ENCODE data around the gene POU6F2. TPM values are rescaled to one million over a fixed set of nuclear protein-coding genes. Genes with fewer than 3 reads are reported as not detected.

POU6F2 gene
- total RNA-seq, 1 donor, result not detected

DNA sequence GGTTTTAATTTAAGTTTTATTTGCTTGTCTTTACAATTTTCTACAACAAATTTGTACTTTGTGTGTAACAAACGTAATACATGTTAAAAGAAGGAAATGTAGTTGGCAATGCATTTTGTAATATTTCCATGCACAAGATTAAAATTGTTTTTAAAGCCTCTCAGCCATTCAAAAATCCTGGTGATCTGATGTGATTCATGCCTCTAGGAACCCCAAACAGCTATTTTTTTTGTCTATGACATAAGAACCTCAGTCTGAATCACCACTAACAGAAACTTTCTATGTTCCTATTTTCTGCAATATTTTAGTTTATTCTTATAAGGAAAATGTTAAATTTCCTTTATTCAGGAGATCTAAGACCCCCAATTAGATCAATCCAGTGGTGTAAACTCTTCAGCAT is 405.4 kb downstream of the POU6F2 start:
- Histone ChIP-seq H3K9me3 (ENCODE audit: low read depth, low read length) (no peaks in the 10 kb centered on the region), H3K4me1 (ENCODE audit: insufficient read depth, low read length) (no peaks in the 10 kb centered on the region), H3K27me3 (ENCODE audit: insufficient read depth, low read length) (no peaks in the 10 kb centered on the region), H3K4me3 (ENCODE audit: low read length) (no peak overlapping the region)

- no peak overlapping the region for H3K4me3 ChIP-seq (ENCODE audit: low read length)
- H3K27me3 ChIP-seq (ENCODE audit: insufficient read depth, low read length), result no peaks in the 10 kb centered on the region
- H3K4me1 ChIP-seq (ENCODE audit: insufficient read depth, low read length), result no peaks in the 10 kb centered on the region
- no peaks in the 10 kb centered on the region for H3K9me3 ChIP-seq (ENCODE audit: low read depth, low read length)
These were observed 406.7 kb downstream of the POU6F2 start for GRCh38 chr7:39384386-39384785.

DNA sequence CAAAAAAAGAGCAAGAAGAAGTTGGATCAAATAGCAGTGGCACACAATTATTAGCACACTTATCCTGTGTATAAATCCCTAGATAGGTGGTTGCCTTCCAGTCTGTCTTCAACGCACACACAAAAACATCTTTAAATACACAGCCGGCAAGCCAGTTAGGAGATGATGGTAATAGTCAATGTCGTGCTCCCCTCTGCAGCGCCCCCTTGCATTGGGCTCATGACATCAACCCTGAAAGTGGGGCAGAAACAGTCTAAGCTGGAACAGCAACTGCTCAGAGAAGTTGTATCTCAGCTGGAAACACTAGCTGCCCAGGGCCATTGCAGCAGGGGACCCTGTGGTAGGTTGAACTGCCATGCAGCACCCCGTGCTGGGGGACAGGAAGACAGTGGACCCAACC is 409.0 kb downstream of the POU6F2 start:
- Histone ChIP-seq H3K27me3 (ENCODE audit: insufficient read depth, low read length) (no peaks in the 10 kb centered on the region), H3K4me3 (ENCODE audit: low read length) (no peak overlapping the region), H3K4me1 (ENCODE audit: insufficient read depth, low read length) (no peaks in the 10 kb centered on the region), H3K9me3 (ENCODE audit: low read depth, low read length) (no peaks in the 10 kb centered on the region)

- Histone ChIP-seq H3K4me3 (ENCODE audit: low read length) (no peak overlapping the region), H3K4me1 (ENCODE audit: insufficient read depth, low read length) (no peaks in the 10 kb centered on the region), H3K9me3 (ENCODE audit: low read depth, low read length) (no peaks in the 10 kb centered on the region), H3K27me3 (ENCODE audit: insufficient read depth, low read length) (no peaks in the 10 kb centered on the region)
These were observed 414.4 kb downstream of the POU6F2 start for GRCh38 chr7:39392151-39392550.

GRCh38 chr7:39394105-39394680 is 416.5 kb downstream of the POU6F2 start:
- H3K27me3 ChIP-seq (ENCODE audit: insufficient read depth, low read length), result no peaks in the 10 kb centered on the region
- H3K9me3 ChIP-seq (ENCODE audit: low read depth, low read length), result no peaks in the 10 kb centered on the region
- no peaks in the 10 kb centered on the region for H3K4me1 ChIP-seq (ENCODE audit: insufficient read depth, low read length)
- no peak overlapping the region for H3K4me3 ChIP-seq (ENCODE audit: low read length)

GRCh38 chr7:39399458-39399857 is 421.7 kb downstream of the POU6F2 start:
- no peak overlapping the region for H3K4me3 ChIP-seq (ENCODE audit: low read length)
- no peaks in the 10 kb centered on the region for H3K9me3 ChIP-seq (ENCODE audit: low read depth, low read length)
- no peaks in the 10 kb centered on the region for H3K27me3 ChIP-seq (ENCODE audit: insufficient read depth, low read length)
- H3K4me1 ChIP-seq (ENCODE audit: insufficient read depth, low read length), result no peaks in the 10 kb centered on the region

GRCh38 chr7:39399986-39400385 is 422.3 kb downstream of the POU6F2 start:
- Histone ChIP-seq H3K4me3 (ENCODE audit: low read length) (no peak overlapping the region), H3K4me1 (ENCODE audit: insufficient read depth, low read length) (no peaks in the 10 kb centered on the region), H3K27me3 (ENCODE audit: insufficient read depth, low read length) (no peaks in the 10 kb centered on the region), H3K9me3 (ENCODE audit: low read depth, low read length) (no peaks in the 10 kb centered on the region)

DNA sequence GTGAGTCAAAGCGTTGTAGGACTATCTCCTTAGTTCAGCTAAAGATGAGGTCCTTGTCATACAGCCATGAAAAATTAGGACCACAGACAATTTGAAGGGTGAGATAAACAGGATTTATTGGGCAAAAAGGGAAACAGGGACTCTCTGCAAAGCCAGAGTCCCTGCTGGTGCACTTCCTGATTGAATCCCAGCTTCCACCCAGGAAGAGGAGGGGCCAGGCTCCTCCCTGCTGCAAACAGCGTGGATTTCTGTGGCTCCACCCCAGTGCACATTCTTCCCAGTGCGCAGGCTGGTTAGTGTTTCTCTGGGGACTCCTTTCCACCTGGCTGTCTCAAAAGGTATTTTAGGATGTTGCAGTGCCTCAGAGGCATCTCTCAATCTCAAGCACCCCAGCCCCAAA is 423.1 kb downstream of the POU6F2 start:
- Histone ChIP-seq H3K4me1 (ENCODE audit: insufficient read depth, low read length) (no peaks in the 10 kb centered on the region), H3K27me3 (ENCODE audit: insufficient read depth, low read length) (no peaks in the 10 kb centered on the region), H3K4me3 (ENCODE audit: low read length) (no peak overlapping the region), H3K9me3 (ENCODE audit: low read depth, low read length) (no peaks in the 10 kb centered on the region)

- H3K9me3 ChIP-seq (ENCODE audit: low read depth, low read length), result no peaks in the 10 kb centered on the region
- no peak overlapping the region for H3K4me3 ChIP-seq (ENCODE audit: low read length)
- no peaks in the 10 kb centered on the region for H3K27me3 ChIP-seq (ENCODE audit: insufficient read depth, low read length)
- H3K4me1 ChIP-seq (ENCODE audit: insufficient read depth, low read length), result no peaks in the 10 kb centered on the region
These were observed 424.3 kb downstream of the POU6F2 start for GRCh38 chr7:39402034-39402433.

- Histone ChIP-seq H3K27me3 (ENCODE audit: insufficient read depth, low read length) (no peaks in the 10 kb centered on the region), H3K9me3 (ENCODE audit: low read depth, low read length) (no peaks in the 10 kb centered on the region), H3K4me3 (ENCODE audit: low read length) (no peak overlapping the region), H3K4me1 (ENCODE audit: insufficient read depth, low read length) (no peaks in the 10 kb centered on the region)
These were observed 427.2 kb downstream of the POU6F2 start for GRCh38 chr7:39404907-39405306.

DNA sequence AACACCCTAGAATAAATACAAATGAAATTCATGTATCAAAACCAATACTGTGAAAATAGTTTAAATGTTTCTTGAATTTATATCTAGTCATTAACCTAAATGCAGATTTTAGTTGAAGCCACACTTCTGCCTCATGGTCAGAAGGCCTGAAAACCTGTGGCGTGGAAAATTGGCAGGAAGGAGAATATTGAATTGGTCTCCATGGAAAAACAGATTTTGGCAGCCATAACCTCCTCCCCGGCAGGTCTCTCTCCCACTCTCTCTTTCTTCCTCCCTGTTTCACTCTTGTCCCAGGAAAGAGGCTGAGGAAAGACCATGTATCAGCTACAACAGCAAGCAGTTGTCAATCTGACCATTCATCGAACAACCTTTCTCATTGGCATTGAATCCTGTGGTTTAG is 427.9 kb downstream of the POU6F2 start:
- Histone ChIP-seq H3K27me3 (ENCODE audit: insufficient read depth, low read length) (no peaks in the 10 kb centered on the region), H3K4me1 (ENCODE audit: insufficient read depth, low read length) (no peaks in the 10 kb centered on the region), H3K4me3 (ENCODE audit: low read length) (no peak overlapping the region), H3K9me3 (ENCODE audit: low read depth, low read length) (no peaks in the 10 kb centered on the region)

DNA sequence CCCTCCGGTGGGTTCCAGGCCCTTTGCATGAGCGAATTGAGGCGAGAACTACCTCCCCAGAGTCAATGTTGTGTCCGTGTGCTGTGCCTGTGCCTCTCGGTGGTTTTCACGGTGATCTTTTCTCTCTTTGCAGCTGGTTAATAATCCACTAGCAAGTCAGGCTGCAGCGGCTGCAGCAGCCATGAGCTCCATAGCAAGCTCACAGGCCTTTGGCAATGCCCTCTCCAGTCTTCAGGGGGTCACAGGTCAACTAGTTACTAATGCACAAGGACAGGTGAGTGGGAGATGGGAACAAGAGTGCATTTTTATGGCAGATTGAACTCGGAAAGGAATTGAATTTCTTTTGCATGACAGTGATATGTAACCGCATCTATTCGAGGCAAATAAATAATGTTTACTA is 428.8 kb downstream of the POU6F2 start:
- Histone ChIP-seq H3K4me1 (ENCODE audit: insufficient read depth, low read length) (no peaks in the 10 kb centered on the region), H3K4me3 (ENCODE audit: low read length) (no peak overlapping the region), H3K9me3 (ENCODE audit: low read depth, low read length) (no peaks in the 10 kb centered on the region), H3K27me3 (ENCODE audit: insufficient read depth, low read length) (no peaks in the 10 kb centered on the region)

DNA sequence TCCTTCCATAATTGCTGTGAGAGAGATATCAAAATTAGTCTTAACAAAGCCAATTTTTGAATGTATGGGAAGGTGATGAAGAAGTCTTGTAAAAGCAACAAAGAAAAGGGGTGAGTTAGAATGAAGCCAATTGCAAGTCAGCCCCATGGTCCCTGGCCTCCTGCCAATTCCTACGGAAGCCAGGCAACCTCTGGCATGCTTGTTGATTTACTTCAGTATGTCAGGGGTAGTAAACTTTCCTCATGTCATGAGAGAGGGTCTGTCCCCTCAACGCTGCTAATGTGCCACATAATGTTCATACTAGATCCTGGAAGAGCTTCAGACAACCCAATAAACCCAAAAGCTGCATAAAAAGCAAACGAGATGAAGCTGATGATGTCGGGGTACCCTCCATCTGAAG is 429.4 kb downstream of the POU6F2 start:
- Histone ChIP-seq H3K4me1 (ENCODE audit: insufficient read depth, low read length) (no peaks in the 10 kb centered on the region), H3K27me3 (ENCODE audit: insufficient read depth, low read length) (no peaks in the 10 kb centered on the region)

GRCh38 chr7:39407723-39408122 is 430.0 kb downstream of the POU6F2 start:
- no peak overlapping the region for H3K4me3 ChIP-seq (ENCODE audit: low read length)
- H3K27me3 ChIP-seq (ENCODE audit: insufficient read depth, low read length), result no peaks in the 10 kb centered on the region
- no peaks in the 10 kb centered on the region for H3K9me3 ChIP-seq (ENCODE audit: low read depth, low read length)
- H3K4me1 ChIP-seq (ENCODE audit: insufficient read depth, low read length), result no peaks in the 10 kb centered on the region

More for the DNA sequence above, 429.4 kb downstream of the POU6F2 start:
- Histone ChIP-seq H3K4me3 (ENCODE audit: low read length) (no peak overlapping the region), H3K9me3 (ENCODE audit: low read depth, low read length) (no peaks in the 10 kb centered on the region)

GRCh38 chr7:39408906-39409305 is 431.2 kb downstream of the POU6F2 start:
- Histone ChIP-seq H3K4me3 (ENCODE audit: low read length) (no peak overlapping the region), H3K4me1 (ENCODE audit: insufficient read depth, low read length) (peaks cover 3% of the 10 kb centered on the region), H3K9me3 (ENCODE audit: low read depth, low read length) (no peaks in the 10 kb centered on the region), H3K27me3 (ENCODE audit: insufficient read depth, low read length) (peaks cover 2% of the 10 kb centered on the region)

DNA sequence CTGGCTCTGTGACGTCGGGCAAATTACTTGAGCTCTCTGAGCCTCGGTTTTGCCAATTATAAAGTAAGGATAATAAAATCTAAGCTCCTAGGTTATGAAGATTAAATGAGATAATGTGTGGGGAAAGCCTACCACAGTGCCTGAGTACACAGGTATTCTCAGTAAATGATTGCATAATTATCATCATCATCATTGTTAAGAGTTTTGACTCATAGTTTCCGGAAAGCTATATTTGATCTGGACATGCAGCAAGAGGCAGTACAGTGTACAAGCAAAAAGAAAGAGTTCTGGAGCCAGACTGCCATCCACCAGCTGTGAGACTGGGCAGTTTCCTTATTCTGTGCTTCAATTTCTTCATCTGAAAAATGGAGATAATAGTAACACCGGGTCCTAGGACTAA is 432.9 kb downstream of the POU6F2 start:
- H3K27me3 ChIP-seq (ENCODE audit: insufficient read depth, low read length), result peaks cover 9% of the 10 kb centered on the region
- H3K9me3 ChIP-seq (ENCODE audit: low read depth, low read length), result no peaks in the 10 kb centered on the region
- peaks cover 7% of the 10 kb centered on the region for H3K4me1 ChIP-seq (ENCODE audit: insufficient read depth, low read length)
- no peak overlapping the region for H3K4me3 ChIP-seq (ENCODE audit: low read length)

Measured in mononuclear cell (primary cell).